Measurements from ENCODE around the gene ITGBL1. TPM values are rescaled to one million over a fixed set of nuclear protein-coding genes. Genes with fewer than 3 reads are reported as not detected.

ITGBL1 gene
- total and polyA plus RNA-seq, 2 of the 13 experiments (the other 11 are each of a cell fraction or from before 2014, with no cell fraction given): 0.02 TPM; not detected in 1

DNA sequence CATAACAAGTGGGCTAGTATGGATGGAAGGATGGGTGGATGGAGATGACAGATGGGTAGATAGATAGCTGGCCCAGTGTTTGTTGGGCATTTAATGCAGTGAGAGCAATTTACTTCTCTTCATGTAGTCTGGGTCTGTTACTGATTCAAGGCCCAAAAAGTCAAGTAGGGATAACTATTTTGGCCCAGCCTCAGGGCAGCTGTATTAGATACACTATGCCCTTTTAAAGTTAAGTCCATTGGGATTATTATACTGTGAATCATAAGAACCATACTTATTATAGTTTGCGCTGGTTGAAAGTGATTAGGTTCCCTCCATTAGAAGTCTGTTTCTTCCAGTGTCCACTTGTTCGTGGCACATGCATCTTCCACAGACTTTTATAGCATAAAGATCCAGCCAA, 4.7 kb downstream of the ITGBL1 start:
- Histone ChIP-seq H3K9ac (ENCODE audit: insufficient read depth, low read depth, low read length) (no peak overlapping the region), H3K36me3 (replicated peaks in 1 of 2; ENCODE audit: control insufficient read depth in 1 of 2, insufficient read depth in 2 of 2, low read length in 2 of 2) (no peaks in the 10 kb centered on the region), H3K4me2 (ENCODE audit: low read depth, low read length) (no peak overlapping the region), H3K27ac (ENCODE audit: extremely low read length, insufficient read depth, low read length) (no peak overlapping the region), H2AFZ (ENCODE audit: low read length) (no peak overlapping the region), H3K4me3 (replicated peaks in 1 of 3; ENCODE audit: insufficient read depth in 1 of 3, low read depth in 2 of 3, low read length in 3 of 3) (no peak overlapping the region), H3K9me3 (ENCODE audit: low read length) (no peaks in the 10 kb centered on the region), H3K4me1 (ENCODE audit: insufficient read depth, low read length) (no peaks in the 10 kb centered on the region; the same call in 1 of the 2 replicates), H3K79me2 (ENCODE audit: insufficient read depth, low read length) (no peaks in the 10 kb centered on the region), H3K27me3 (ENCODE audit: control insufficient read depth in 1 of 2, insufficient read depth in 2 of 2, low read length in 2 of 2) (peaks cover 0 to 7% of the 10 kb centered on the region in 2 experiments; a peak in 2 of 5 replicates), H4K20me1 (ENCODE audit: insufficient read depth, low read length) (no peaks in the 10 kb centered on the region)
- DNase-seq (ENCODE audit: low spot score) (no peak), ATAC-seq (no peak), FAIRE-seq (no peak)
- in situ Hi-C loops (cut with HindIII; ENCODE audit: extremely low pct_ligation_motif_present, low pct_unique_long_range_greater_than_20kb) (loop anchor here (25.0 kb wide), 1 partner anchor 320 kb away; no protein-coding TSS in a partner anchor), intact Hi-C loops (cut with micrococcal nuclease; ENCODE audit: unreplicated experiment) (no loop called here)
- TF ChIP-seq ADNP (CRISPR knock-in tag; IDR thresholded peaks at IDR 0.05): no peak
- no peak for TF ChIP-seq BHLHE40 (IDR thresholded peaks at IDR 0.05; ENCODE audit: low read length)
- TF ChIP-seq, protein P1, sequence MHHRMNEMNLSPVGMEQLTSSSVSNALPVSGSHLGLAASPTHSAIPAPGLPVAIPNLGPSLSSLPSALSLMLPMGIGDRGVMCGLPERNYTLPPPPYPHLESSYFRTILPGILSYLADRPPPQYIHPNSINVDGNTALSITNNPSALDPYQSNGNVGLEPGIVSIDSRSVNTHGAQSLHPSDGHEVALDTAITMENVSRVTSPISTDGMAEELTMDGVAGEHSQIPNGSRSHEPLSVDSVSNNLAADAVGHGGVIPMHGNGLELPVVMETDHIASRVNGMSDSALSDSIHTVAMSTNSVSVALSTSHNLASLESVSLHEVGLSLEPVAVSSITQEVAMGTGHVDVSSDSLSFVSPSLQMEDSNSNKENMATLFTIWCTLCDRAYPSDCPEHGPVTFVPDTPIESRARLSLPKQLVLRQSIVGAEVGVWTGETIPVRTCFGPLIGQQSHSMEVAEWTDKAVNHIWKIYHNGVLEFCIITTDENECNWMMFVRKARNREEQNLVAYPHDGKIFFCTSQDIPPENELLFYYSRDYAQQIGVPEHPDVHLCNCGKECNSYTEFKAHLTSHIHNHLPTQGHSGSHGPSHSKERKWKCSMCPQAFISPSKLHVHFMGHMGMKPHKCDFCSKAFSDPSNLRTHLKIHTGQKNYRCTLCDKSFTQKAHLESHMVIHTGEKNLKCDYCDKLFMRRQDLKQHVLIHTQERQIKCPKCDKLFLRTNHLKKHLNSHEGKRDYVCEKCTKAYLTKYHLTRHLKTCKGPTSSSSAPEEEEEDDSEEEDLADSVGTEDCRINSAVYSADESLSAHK (CRISPR knock-in tag; IDR thresholded peaks at IDR 0.05; ENCODE audit: borderline replicate concordance): no peak
- no peak for TF ChIP-seq SSRP1 (CRISPR knock-in tag; IDR thresholded peaks at IDR 0.05)
- TF ChIP-seq HMGXB3 (CRISPR knock-in tag; IDR thresholded peaks at IDR 0.05; ENCODE audit: borderline replicate concordance): no peak
- no peak for TF ChIP-seq LCORL (IDR thresholded peaks at IDR 0.05)
- TF ChIP-seq LCORL (CRISPR knock-in tag; IDR thresholded peaks at IDR 0.05): no peak
- TF ChIP-seq, protein P2, sequence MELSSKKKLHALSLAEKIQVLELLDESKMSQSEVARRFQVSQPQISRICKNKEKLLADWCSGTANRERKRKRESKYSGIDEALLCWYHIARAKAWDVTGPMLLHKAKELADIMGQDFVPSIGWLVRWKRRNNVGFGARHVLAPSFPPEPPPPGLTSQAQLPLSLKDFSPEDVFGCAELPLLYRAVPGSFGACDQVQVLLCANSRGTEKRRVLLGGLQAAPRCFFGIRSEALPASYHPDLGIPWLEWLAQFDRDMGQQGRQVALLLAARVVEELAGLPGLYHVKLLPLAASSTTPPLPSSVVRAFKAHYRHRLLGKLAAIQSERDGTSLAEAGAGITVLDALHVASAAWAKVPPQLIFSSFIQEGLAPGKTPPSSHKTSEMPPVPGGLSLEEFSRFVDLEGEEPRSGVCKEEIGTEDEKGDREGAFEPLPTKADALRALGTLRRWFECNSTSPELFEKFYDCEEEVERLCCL (CRISPR knock-in tag; IDR thresholded peaks at IDR 0.05; ENCODE audit: borderline replicate concordance): no peak
- no peak for TF ChIP-seq CSRNP1 (CRISPR knock-in tag; IDR thresholded peaks at IDR 0.05)
- TF ChIP-seq, protein P3, sequence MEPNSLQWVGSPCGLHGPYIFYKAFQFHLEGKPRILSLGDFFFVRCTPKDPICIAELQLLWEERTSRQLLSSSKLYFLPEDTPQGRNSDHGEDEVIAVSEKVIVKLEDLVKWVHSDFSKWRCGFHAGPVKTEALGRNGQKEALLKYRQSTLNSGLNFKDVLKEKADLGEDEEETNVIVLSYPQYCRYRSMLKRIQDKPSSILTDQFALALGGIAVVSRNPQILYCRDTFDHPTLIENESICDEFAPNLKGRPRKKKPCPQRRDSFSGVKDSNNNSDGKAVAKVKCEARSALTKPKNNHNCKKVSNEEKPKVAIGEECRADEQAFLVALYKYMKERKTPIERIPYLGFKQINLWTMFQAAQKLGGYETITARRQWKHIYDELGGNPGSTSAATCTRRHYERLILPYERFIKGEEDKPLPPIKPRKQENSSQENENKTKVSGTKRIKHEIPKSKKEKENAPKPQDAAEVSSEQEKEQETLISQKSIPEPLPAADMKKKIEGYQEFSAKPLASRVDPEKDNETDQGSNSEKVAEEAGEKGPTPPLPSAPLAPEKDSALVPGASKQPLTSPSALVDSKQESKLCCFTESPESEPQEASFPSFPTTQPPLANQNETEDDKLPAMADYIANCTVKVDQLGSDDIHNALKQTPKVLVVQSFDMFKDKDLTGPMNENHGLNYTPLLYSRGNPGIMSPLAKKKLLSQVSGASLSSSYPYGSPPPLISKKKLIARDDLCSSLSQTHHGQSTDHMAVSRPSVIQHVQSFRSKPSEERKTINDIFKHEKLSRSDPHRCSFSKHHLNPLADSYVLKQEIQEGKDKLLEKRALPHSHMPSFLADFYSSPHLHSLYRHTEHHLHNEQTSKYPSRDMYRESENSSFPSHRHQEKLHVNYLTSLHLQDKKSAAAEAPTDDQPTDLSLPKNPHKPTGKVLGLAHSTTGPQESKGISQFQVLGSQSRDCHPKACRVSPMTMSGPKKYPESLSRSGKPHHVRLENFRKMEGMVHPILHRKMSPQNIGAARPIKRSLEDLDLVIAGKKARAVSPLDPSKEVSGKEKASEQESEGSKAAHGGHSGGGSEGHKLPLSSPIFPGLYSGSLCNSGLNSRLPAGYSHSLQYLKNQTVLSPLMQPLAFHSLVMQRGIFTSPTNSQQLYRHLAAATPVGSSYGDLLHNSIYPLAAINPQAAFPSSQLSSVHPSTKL (CRISPR knock-in tag; IDR thresholded peaks at IDR 0.05): no peak
- TF ChIP-seq ZNF644 (CRISPR knock-in tag; IDR thresholded peaks at IDR 0.05; ENCODE audit: low read depth): no peak
- POLR2A ChIA-PET: no interaction called here
- WGBS (ENCODE audit: low lambda C conversion rate): 50% methylated on average over 2 of the region's 2 CpGs
- BruUV-seq (replicated peaks): no TSS peak
- CTCF ChIA-PET (ENCODE audit: low intra/inter-chr PET ratio, low total read pairs): no interaction called here

Measured in HepG2 (cell line).